WTC11 (cell line): ENCODE results near the gene DNAH1.

Experiments
- ZNF121 ChIP-seq: sonication (generic); formaldehyde crosslinking; IDR thresholded peaks from 2 replicates; pipeline ENCODE4 v1.8.0; 2023; ENCODE audit warnings: missing genetic modification reagents
- TF ChIP-seq, protein P1 (sequence below): fragments of 250-450 bp; sonication (Bioruptor Pico); IDR thresholded peaks from 2 replicates; pipeline ENCODE4 v1.8.0; 2021; ENCODE audit warnings: mild to moderate bottlenecking

- no peak for TF ChIP-seq ZNF121 (CRISPR knock-in tag)
- TF ChIP-seq, protein P1, sequence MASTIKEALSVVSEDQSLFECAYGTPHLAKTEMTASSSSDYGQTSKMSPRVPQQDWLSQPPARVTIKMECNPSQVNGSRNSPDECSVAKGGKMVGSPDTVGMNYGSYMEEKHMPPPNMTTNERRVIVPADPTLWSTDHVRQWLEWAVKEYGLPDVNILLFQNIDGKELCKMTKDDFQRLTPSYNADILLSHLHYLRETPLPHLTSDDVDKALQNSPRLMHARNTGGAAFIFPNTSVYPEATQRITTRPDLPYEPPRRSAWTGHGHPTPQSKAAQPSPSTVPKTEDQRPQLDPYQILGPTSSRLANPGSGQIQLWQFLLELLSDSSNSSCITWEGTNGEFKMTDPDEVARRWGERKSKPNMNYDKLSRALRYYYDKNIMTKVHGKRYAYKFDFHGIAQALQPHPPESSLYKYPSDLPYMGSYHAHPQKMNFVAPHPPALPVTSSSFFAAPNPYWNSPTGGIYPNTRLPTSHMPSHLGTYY = no peak
Measured at GRCh38 chr3:52294320-52295150, 21.6 kb upstream of the DNAH1 start.
